ENCODE data around the gene ABL2.

The ABL2 gene

GRCh38 chr1:179053486-179053885 is 176.0 kb downstream of the ABL2 start:
- no peak overlapping the region for H3K27ac ChIP-seq (ENCODE audit: low read length)
- peaks cover 23% of the 10 kb centered on the region; the same call in 1 of the 2 replicates for H3K36me3 ChIP-seq (ENCODE audit: insufficient read depth, low read depth, low read length)
- H3K9me3 ChIP-seq (ENCODE audit: insufficient read depth, low read depth, low read length) = no peaks in the 10 kb centered on the region
- H3K9ac ChIP-seq (ENCODE audit: low read depth, low read length) = no peak overlapping the region
- no peaks in the 10 kb centered on the region for H3K27me3 ChIP-seq (ENCODE audit: insufficient read depth, low read length)
- H3K4me1 ChIP-seq (ENCODE audit: insufficient read depth, low read length) = peaks cover 5% of the 10 kb centered on the region
- no peak overlapping the region for H3K4me3 ChIP-seq (ENCODE audit: low read length)

GRCh38 chr1:179052776-179053175 is 176.7 kb downstream of the ABL2 start:
- Histone ChIP-seq H3K9ac (ENCODE audit: low read depth, low read length) (no peak overlapping the region), H3K36me3 (ENCODE audit: insufficient read depth, low read depth, low read length) (peaks cover 23% of the 10 kb centered on the region; the same call in 1 of the 2 replicates), H3K4me1 (ENCODE audit: insufficient read depth, low read length) (no peaks in the 10 kb centered on the region), H3K27ac (ENCODE audit: low read length) (no peak overlapping the region), H3K9me3 (ENCODE audit: insufficient read depth, low read depth, low read length) (no peaks in the 10 kb centered on the region), H3K4me3 (ENCODE audit: low read length) (no peak overlapping the region), H3K27me3 (ENCODE audit: insufficient read depth, low read length) (no peaks in the 10 kb centered on the region)

Measured in iPS-20b (cell line).